Activated CD8-positive, alpha-beta T cell treated with anti-CD3 and anti-CD28 coated beads for 36 hours (primary cell): ENCODE data around the gene CCDC182. TPM values are rescaled to one million over a fixed set of nuclear protein-coding genes. Genes with fewer than 3 reads are reported as not detected.

ENCODE experiments used
- ATAC-seq: fragments of 200-7000 bp; cut with Tn5 transposase; one replicate; pipeline ENCODE4 v1.10.0; 2021; ENCODE audit warnings: mild to moderate bottlenecking, moderate library complexity
- CTCF ChIA-PET: fragments of 350-600 bp; sonication (Branson Sonifier 250); formaldehyde crosslinking; loops from one replicate; lab custom pipeline; 2021; ENCODE audit warnings: antibody characterized with exemption; lab: Charles Lee
- POLR2A ChIA-PET: fragments of 350-600 bp; sonication (Branson Sonifier 250); formaldehyde crosslinking; loops from one replicate; lab custom pipeline; 2021; ENCODE audit warnings: antibody characterized with exemption; lab: Charles Lee
- DNase-seq: peaks from one replicate; pipeline ENCODE4 v3.0.0-alpha.2; 2020
- H3K27ac Mint-ChIP-seq: one replicate; pipeline ENCODE4 v1.8.0; 2021; ENCODE audit warnings: mild to moderate bottlenecking, mixed read lengths
- H3K27me3 Mint-ChIP-seq: one replicate; pipeline ENCODE4 v1.8.0; 2021; ENCODE audit warnings: mixed read lengths
- H3K36me3 Mint-ChIP-seq: one replicate; pipeline ENCODE4 v1.8.0; 2021; ENCODE audit warnings: low read depth, mixed read lengths
- H3K4me1 Mint-ChIP-seq: one replicate; pipeline ENCODE4 v1.8.0; 2021; ENCODE audit warnings: low read depth, mixed read lengths
- H3K4me3 Mint-ChIP-seq: one replicate; pipeline ENCODE4 v1.8.0; 2021; ENCODE audit warnings: mild to moderate bottlenecking, moderate library complexity, mixed read lengths
- H3K9me3 Mint-ChIP-seq: one replicate; pipeline ENCODE4 v1.8.0; 2021; ENCODE audit warnings: mixed read lengths
- CTCF ChIP-seq: fragments of 200-600 bp; IDR thresholded peaks from one replicate; pipeline ENCODE4 v1.8.0; 2022; ENCODE audit warnings: antibody characterized with exemption, mild to moderate bottlenecking
- intact Hi-C: fragments of 100-400 bp; cut with micrococcal nuclease; formaldehyde crosslinking; loops from one replicate; pipeline ENCODE4 v1.10.0; 2022
- total RNA-seq, 2 experiments: library from RNA; stranded (reverse); gene quantifications; one replicate each; pipeline ENCODE4 v1.2.3, GENCODE V29; 2021

The CCDC182 gene
- total RNA-seq, 2 experiments from 2014 or later = not detected

GRCh38 chr17:57720386-57721035 lies 24.6 kb downstream of the CCDC182 start:
- CTCF ChIA-PET = interaction anchor here (0.6 kb wide), 1 partner anchor 310 kb away, joined by 3 read pairs; no protein-coding TSS in a partner anchor
- intact Hi-C loops = no loop called here
- H3K27me3 Mint-ChIP-seq = peaks cover 6% of the 10 kb centered on the region
- no peak for TF ChIP-seq CTCF
- no peak overlapping the region for H3K27ac Mint-ChIP-seq
- DNase-seq = no peak
- no peak overlapping the region for H3K4me3 Mint-ChIP-seq
- H3K4me1 Mint-ChIP-seq = no peaks in the 10 kb centered on the region
- POLR2A ChIA-PET = no interaction called here
- no peak for ATAC-seq
- H3K9me3 Mint-ChIP-seq = no peaks in the 10 kb centered on the region
- no peaks in the 10 kb centered on the region for H3K36me3 Mint-ChIP-seq

- no peak for TF ChIP-seq CTCF
- ATAC-seq (no peak), DNase-seq (no peak)
- intact Hi-C loops = no loop called here
- H3K9me3 Mint-ChIP-seq = no peaks in the 10 kb centered on the region
- H3K4me3 Mint-ChIP-seq = no peak overlapping the region
- H3K27me3 Mint-ChIP-seq = peaks cover 8% of the 10 kb centered on the region
- H3K27ac Mint-ChIP-seq = no peak overlapping the region
- ChIA-PET POLR2A (no interaction called here), CTCF (interaction anchor here (1.2 kb wide), 1 partner anchor 65 kb away, joined by 3 read pairs; no protein-coding TSS in a partner anchor)
- no peaks in the 10 kb centered on the region for H3K36me3 Mint-ChIP-seq
- H3K4me1 Mint-ChIP-seq = no peaks in the 10 kb centered on the region
These were observed 26.2 kb downstream of the CCDC182 start for GRCh38 chr17:57718878-57719277.

- Mint-ChIP-seq H3K27ac (no peak overlapping the region), H3K9me3 (no peaks in the 10 kb centered on the region), H3K36me3 (no peaks in the 10 kb centered on the region), H3K4me3 (no peak overlapping the region), H3K27me3 (peaks cover 8% of the 10 kb centered on the region), H3K4me1 (no peaks in the 10 kb centered on the region)
- intact Hi-C loops = no loop called here
- no peak for TF ChIP-seq CTCF
- ATAC-seq = no peak
- CTCF ChIA-PET = interaction anchor here (1.1 kb wide), 1 partner anchor 67 kb away, joined by 3 read pairs; no protein-coding TSS in a partner anchor
- POLR2A ChIA-PET = no interaction called here
- no peak for DNase-seq
These were observed 29.1 kb downstream of the CCDC182 start for GRCh38 chr17:57715981-57716380.

GRCh38 chr17:57714665-57715180 lies 30.4 kb downstream of the CCDC182 start:
- H3K27me3 Mint-ChIP-seq = peaks cover 8% of the 10 kb centered on the region
- H3K4me3 Mint-ChIP-seq = no peak overlapping the region
- no peaks in the 10 kb centered on the region for H3K4me1 Mint-ChIP-seq
- ChIA-PET CTCF (interaction anchor here (0.9 to 1.4 kb wide), 2 partner anchors 43 to 472 kb away, joined by 3 read pairs; no protein-coding TSS in a partner anchor), POLR2A (no interaction called here)
- H3K27ac Mint-ChIP-seq = no peak overlapping the region
- H3K36me3 Mint-ChIP-seq = no peaks in the 10 kb centered on the region
- H3K9me3 Mint-ChIP-seq = peaks cover 3% of the 10 kb centered on the region
- TF ChIP-seq CTCF = no peak
- intact Hi-C loops = no loop called here
- ATAC-seq = no peak
- no peak for DNase-seq

- no peaks in the 10 kb centered on the region for H3K4me1 Mint-ChIP-seq
- POLR2A ChIA-PET = interaction anchor here (0.7 kb wide), 1 partner anchor 390 kb away, joined by 3 read pairs; no protein-coding TSS in a partner anchor
- TF ChIP-seq CTCF = no peak
- ATAC-seq = no peak
- peaks cover 8% of the 10 kb centered on the region for H3K27me3 Mint-ChIP-seq
- H3K27ac Mint-ChIP-seq = no peak overlapping the region
- H3K36me3 Mint-ChIP-seq = no peaks in the 10 kb centered on the region
- intact Hi-C loops = no loop called here
- DNase-seq = no peak
- CTCF ChIA-PET = interaction anchor here (0.9 to 1.0 kb wide), 2 partner anchors 34 to 114 kb away, joined by 3 read pairs; no protein-coding TSS in a partner anchor
- H3K4me3 Mint-ChIP-seq = no peak overlapping the region
- peaks cover 6% of the 10 kb centered on the region for H3K9me3 Mint-ChIP-seq
These were observed 32.0 kb downstream of the CCDC182 start for GRCh38 chr17:57713140-57713539.
